Ishikawa (cell line): ENCODE measurements around the gene PRDM16.

Experiments
- CEBPB ChIP-seq: IDR thresholded peaks from 2 replicates; pipeline ENCODE4 v1.6.1; 2012
- CREB1 ChIP-seq: IDR thresholded peaks from 2 replicates; pipeline ENCODE4 v1.6.1; 2012; ENCODE audit warnings: low read depth
- EP300 ChIP-seq: IDR thresholded peaks from 2 replicates; pipeline ENCODE4 v1.6.1; 2012; ENCODE audit warnings: borderline replicate concordance
- NFIC ChIP-seq: IDR thresholded peaks from 2 replicates; pipeline ENCODE4 v1.6.1; 2012
- RAD21 ChIP-seq: IDR thresholded peaks from 2 replicates; pipeline ENCODE4 v1.6.1; 2012; ENCODE audit warnings: low read depth
- REST ChIP-seq: IDR thresholded peaks from 2 replicates; pipeline ENCODE4 v1.6.1; 2012; ENCODE audit warnings: low read depth, mild to moderate bottlenecking
- TCF12 ChIP-seq: IDR thresholded peaks from 2 replicates; pipeline ENCODE4 v1.6.1; 2012; ENCODE audit warnings: low read depth
- YY1 ChIP-seq: IDR thresholded peaks from 2 replicates; pipeline ENCODE4 v1.6.1; 2012; ENCODE audit warnings: low read depth

GRCh38 chr1:3282656-3283430, 213.8 kb downstream of the PRDM16 start:
- TF ChIP-seq YY1 = no peak
- TF ChIP-seq REST = no peak
- TF ChIP-seq EP300 = no peak
- no peak for TF ChIP-seq CEBPB
- no peak for TF ChIP-seq NFIC
- TF ChIP-seq TCF12 = no peak
- no peak for TF ChIP-seq RAD21
- TF ChIP-seq CREB1 = no peak
